HFFc6 (cell line): ENCODE results near the gene AKAP12. TPM values are rescaled to one million over a fixed set of nuclear protein-coding genes. Genes with fewer than 3 reads are reported as not detected.

Source experiments
- DNase-seq: peaks from one replicate; pipeline ENCODE4 v3.0.0-alpha.2; 2018
- H3K27ac Mint-ChIP-seq: 2 replicates; pipeline ENCODE4 v1.8.0; 2020; ENCODE audit warnings: mild to moderate bottlenecking, mixed read lengths
- H3K27me3 Mint-ChIP-seq: 2 replicates; pipeline ENCODE4 v1.8.0; 2021; ENCODE audit warnings: mild to moderate bottlenecking, moderate library complexity, mixed read lengths; ENCODE audit not compliant: insufficient read depth
- H3K36me3 Mint-ChIP-seq: 2 replicates; pipeline ENCODE4 v1.8.0; 2021; ENCODE audit warnings: low read depth, mixed read lengths
- H3K4me1 Mint-ChIP-seq: 2 replicates; pipeline ENCODE4 v1.8.0; 2020; ENCODE audit warnings: low read depth, mixed read lengths
- H3K4me3 Mint-ChIP-seq: 2 replicates; pipeline ENCODE4 v1.8.0; 2020; ENCODE audit warnings: mild to moderate bottlenecking, moderate library complexity, mixed read lengths
- H3K9me3 Mint-ChIP-seq: 2 replicates; pipeline ENCODE4 v1.8.0; 2020; ENCODE audit warnings: mild to moderate bottlenecking, mixed read lengths
- total RNA-seq, 6 experiments: library from RNA; stranded (reverse); fragmentation: NEBNext Ultra II Directional; extraction: Animal tissue kit (Norgen Biotek cat#: 25700); gene quantifications; 2 replicates in 1 of 6; 3 replicates in 5 of 6; pipeline ENCODE4 v1.2.3, GENCODE V29; 2021
- TF ChIP-seq, protein P1 (sequence below): fragments of 200-600 bp; sonication (generic); IDR thresholded peaks from 2 replicates; pipeline ENCODE4 v1.5.0; 2021; ENCODE audit warnings: antibody characterized with exemption, mild to moderate bottlenecking

The AKAP12 gene
- total RNA-seq, 6 experiments from 2014 or later, result 3.7 to 8.6 (median 7.0) TPM

DNA sequence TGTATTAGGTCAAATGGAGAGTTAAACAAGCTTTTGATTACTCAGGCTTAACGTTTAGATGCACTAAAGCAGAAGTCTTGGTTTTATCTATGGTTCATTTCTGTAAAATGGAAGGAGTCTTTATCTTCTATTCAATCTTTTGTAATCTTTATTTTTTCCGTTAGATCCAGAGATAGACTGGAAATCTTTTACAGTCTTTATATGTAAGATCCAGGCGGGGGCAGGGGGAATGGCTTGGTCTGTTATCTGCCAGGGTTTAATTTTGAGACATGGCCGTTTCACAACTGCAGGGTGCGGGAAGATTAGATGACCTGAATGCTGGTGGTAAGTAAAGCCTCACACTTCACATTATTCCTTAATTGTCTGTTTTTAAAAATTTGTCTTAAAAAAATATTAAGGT is 3.7 kb downstream of the AKAP12 start:
- no peak overlapping the region for H3K4me3 Mint-ChIP-seq
- no peaks in the 10 kb centered on the region for H3K4me1 Mint-ChIP-seq
- H3K27me3 Mint-ChIP-seq, result peaks cover 15% of the 10 kb centered on the region
- no peak for DNase-seq
- no peaks in the 10 kb centered on the region for H3K36me3 Mint-ChIP-seq
- no peaks in the 10 kb centered on the region for H3K9me3 Mint-ChIP-seq
- H3K27ac Mint-ChIP-seq, result no peak overlapping the region
- TF ChIP-seq, protein P1, sequence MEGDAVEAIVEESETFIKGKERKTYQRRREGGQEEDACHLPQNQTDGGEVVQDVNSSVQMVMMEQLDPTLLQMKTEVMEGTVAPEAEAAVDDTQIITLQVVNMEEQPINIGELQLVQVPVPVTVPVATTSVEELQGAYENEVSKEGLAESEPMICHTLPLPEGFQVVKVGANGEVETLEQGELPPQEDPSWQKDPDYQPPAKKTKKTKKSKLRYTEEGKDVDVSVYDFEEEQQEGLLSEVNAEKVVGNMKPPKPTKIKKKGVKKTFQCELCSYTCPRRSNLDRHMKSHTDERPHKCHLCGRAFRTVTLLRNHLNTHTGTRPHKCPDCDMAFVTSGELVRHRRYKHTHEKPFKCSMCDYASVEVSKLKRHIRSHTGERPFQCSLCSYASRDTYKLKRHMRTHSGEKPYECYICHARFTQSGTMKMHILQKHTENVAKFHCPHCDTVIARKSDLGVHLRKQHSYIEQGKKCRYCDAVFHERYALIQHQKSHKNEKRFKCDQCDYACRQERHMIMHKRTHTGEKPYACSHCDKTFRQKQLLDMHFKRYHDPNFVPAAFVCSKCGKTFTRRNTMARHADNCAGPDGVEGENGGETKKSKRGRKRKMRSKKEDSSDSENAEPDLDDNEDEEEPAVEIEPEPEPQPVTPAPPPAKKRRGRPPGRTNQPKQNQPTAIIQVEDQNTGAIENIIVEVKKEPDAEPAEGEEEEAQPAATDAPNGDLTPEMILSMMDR, result no peak

DNA sequence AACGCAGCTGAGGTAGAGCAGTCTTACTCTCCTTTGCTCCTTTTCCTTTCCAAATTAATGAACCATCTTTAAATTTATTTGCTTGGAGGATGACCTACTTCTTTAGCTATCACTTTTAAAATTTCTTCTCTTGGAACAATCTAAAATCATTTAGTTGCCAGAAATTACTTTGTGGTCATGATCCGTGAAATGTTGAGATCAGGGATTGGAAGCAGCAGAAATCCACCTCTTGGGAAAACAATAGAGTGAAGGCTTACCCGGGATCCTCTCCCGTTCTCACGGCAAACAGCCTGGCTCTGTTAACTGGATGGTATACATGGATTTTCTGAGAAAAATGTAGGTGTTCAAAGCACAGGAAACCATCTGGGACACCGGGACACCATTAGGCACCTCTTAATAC is 7.7 kb downstream of the AKAP12 start:
- TF ChIP-seq, protein P1, result no peak
- H3K36me3 Mint-ChIP-seq, result no peaks in the 10 kb centered on the region
- DNase-seq, result no peak
- H3K4me3 Mint-ChIP-seq, result no peak overlapping the region
- H3K9me3 Mint-ChIP-seq, result no peaks in the 10 kb centered on the region
- no peak overlapping the region for H3K27ac Mint-ChIP-seq
- no peaks in the 10 kb centered on the region for H3K4me1 Mint-ChIP-seq
- H3K27me3 Mint-ChIP-seq, result peaks cover 13% of the 10 kb centered on the region

DNA sequence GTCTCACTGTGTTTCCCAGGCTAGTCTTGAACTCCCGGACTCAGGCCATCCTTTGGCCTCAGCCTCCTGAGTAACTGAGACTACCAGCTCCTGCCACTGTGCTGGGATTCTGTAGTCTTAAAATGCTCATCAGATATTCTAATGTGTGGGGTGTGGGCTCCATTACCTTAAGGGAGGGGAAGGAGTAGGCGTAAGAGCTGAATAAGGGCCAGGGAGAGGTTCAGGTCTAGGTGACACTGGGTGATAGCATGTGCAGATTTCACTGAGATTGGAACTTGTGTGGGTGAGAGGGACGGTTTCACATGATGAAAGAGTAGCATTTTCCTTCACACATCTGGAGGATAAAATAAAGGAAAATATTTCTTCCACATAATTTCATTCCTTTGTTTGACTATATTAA is 8.5 kb downstream of the AKAP12 start:
- H3K9me3 Mint-ChIP-seq, result no peaks in the 10 kb centered on the region
- H3K4me3 Mint-ChIP-seq, result no peak overlapping the region
- H3K36me3 Mint-ChIP-seq, result no peaks in the 10 kb centered on the region
- no peak overlapping the region for H3K27ac Mint-ChIP-seq
- no peaks in the 10 kb centered on the region for H3K4me1 Mint-ChIP-seq
- TF ChIP-seq, protein P1, result no peak
- H3K27me3 Mint-ChIP-seq, result peaks cover 11% of the 10 kb centered on the region; the same call in 1 of the 2 replicates
- no peak for DNase-seq

DNA sequence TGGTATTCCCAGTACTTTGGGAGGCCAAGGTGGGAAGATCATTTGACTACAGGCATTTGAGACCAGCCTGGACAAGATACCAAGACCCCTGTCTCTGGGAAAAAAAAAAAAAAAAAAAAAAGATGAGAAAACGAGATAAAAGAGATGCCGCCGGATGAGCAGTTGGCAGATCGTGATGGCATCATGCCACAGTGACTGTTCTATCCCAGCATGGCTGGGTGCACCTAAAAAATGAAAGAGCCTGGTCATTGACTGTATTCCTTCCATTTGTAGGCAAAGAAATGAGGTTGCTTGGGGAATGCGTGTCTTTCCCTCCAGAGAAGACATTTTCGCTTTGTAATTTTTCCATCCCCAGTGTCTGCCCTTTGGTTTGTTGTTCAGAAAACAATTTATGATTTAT is 12.9 kb downstream of the AKAP12 start:
- TF ChIP-seq, protein P1, result no peak
- Mint-ChIP-seq H3K4me3 (no peak overlapping the region), H3K27ac (no peak overlapping the region)

DNA sequence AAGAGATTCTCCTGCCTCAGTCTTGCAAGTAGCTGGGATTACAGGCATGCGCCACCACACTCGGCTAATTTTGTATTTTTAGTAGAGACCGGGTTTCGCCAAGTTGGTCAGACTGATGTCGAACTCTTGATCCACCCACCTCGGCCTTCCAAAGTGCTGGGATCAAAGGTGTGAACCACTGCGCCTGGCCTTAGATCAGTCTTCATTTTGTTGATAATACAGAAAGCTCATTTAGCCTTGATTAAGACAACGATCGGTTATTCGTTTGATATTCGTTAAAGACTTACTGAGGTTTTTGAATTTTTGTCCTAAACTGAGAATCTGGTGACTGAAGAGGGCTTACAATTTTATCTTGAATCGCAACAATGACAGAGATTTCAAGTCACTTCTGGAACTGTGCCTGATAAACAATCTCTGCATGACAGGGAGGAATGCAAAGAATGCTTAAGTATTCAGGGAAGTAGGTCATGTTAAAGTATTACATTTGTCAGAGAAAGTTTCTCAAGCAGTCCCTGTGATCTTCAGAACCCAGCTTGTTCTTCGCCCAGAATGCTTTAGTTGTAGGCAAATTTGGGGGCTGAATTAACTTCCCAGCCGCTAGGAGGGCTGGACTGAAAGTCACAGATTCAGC is 14.8 kb downstream of the AKAP12 start:
- DNase-seq, result peak; percentile 4
- Mint-ChIP-seq H3K36me3 (no peaks in the 10 kb centered on the region), H3K27ac (no peak overlapping the region), H3K27me3 (peaks cover 12% of the 10 kb centered on the region), H3K4me3 (no peak overlapping the region), H3K4me1 (peaks cover 8% of the 10 kb centered on the region), H3K9me3 (no peaks in the 10 kb centered on the region)
- TF ChIP-seq, protein P1, result no peak

More for the DNA sequence above, 12.9 kb downstream of the AKAP12 start:
- no peak for DNase-seq
- Mint-ChIP-seq H3K36me3 (no peaks in the 10 kb centered on the region), H3K27me3 (peaks cover 13% of the 10 kb centered on the region), H3K9me3 (no peaks in the 10 kb centered on the region), H3K4me1 (peaks cover 8% of the 10 kb centered on the region)
